Esophagus muscularis mucosa (tissue), 4 donors: ENCODE results near the gene INIP. TPM values are rescaled to one million over a fixed set of nuclear protein-coding genes. Genes with fewer than 3 reads are reported as not detected.

ENCODE experiments used
- total RNA-seq, 4 donors: library from RNA; depleted of rRNA; stranded (reverse); fragments of >200 nt; gene quantifications; one replicate each; pipeline versions ENCODE4 v1.1.0 to v1.2.1, GENCODE V29; 2016

Gene INIP
- total RNA-seq, 4 donors from 2014 or later = 10.9 to 15.8 (median 11.9) TPM

Other genes starting within 250 kb of the INIP start
- 1 to 10 TPM; 2.2 to 5.8 (median 3.2) TPM for gene KIAA1958, start 231.3 kb downstream of the INIP start, total RNA-seq
- 10 to 100 TPM in 2 of 4 donors, 1 to 10 TPM in 2; 7.1 to 10.5 (median 8.9) TPM for gene SNX30, start 32.6 kb upstream of the INIP start, total RNA-seq
- gene SLC46A2, start 172.8 kb upstream of the INIP start, total RNA-seq = under 1 TPM in 3 of 4 donors, not detected in 1; 0.17 to 0.42 (median 0.26) TPM